ENCODE results near the gene TRIM45.
A peak's percentile ranks its signal among the peaks of the same experiment; 100 is the strongest.
"Not testable (repeated sequence)": the region's sequence is repeated elsewhere in the genome, so short reads cannot be mapped to it uniquely, and the experiment has no call there.

The TRIM45 gene, protein sequence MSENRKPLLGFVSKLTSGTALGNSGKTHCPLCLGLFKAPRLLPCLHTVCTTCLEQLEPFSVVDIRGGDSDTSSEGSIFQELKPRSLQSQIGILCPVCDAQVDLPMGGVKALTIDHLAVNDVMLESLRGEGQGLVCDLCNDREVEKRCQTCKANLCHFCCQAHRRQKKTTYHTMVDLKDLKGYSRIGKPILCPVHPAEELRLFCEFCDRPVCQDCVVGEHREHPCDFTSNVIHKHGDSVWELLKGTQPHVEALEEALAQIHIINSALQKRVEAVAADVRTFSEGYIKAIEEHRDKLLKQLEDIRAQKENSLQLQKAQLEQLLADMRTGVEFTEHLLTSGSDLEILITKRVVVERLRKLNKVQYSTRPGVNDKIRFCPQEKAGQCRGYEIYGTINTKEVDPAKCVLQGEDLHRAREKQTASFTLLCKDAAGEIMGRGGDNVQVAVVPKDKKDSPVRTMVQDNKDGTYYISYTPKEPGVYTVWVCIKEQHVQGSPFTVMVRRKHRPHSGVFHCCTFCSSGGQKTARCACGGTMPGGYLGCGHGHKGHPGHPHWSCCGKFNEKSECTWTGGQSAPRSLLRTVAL

DNA sequence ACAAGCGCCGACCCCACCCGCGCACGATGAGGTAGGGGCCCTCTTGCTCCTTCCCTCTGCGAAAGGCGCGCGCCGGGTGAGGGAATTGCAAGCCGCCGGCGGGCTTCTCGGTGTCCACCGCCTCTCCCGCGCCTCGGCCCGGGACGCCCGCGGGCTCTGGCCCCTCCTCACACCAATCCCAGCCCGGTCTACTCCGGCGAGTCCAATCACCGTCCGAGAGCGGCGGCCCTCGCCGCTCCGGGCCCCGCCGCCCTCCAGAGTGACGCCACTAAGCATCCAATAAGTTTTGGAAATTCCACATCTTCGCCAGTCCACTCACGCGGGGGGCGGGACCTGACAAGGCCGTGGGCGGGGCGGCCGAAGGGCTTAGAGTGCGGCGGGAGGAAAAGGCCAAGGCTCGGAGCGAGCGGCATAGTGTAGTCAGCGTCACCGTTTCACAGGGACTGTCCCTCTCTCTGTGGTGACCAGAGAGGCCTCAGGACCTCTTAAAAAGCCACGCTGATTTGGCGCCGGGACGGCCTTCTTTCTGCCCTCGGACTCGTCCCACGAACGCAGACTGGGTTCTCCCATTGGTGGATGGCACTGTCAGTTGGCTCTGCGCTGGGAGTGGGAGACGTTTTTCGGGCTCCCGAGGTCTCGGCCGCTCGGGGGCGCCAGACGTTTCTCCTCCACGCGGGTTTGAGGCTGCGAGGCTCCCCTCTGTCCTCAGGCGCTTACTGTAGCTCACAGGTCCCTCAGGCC is at the start of gene TRIM45:
Gene TRIM45, minus strand, starts transcription at position 161 of the 741 bp plus-strand sequence. CDS start 548 bp downstream, outside the sequence.
- DNase-seq (ENCODE audit: low read depth in 2 of 2) = peak; percentile 69 to 80

DNA sequence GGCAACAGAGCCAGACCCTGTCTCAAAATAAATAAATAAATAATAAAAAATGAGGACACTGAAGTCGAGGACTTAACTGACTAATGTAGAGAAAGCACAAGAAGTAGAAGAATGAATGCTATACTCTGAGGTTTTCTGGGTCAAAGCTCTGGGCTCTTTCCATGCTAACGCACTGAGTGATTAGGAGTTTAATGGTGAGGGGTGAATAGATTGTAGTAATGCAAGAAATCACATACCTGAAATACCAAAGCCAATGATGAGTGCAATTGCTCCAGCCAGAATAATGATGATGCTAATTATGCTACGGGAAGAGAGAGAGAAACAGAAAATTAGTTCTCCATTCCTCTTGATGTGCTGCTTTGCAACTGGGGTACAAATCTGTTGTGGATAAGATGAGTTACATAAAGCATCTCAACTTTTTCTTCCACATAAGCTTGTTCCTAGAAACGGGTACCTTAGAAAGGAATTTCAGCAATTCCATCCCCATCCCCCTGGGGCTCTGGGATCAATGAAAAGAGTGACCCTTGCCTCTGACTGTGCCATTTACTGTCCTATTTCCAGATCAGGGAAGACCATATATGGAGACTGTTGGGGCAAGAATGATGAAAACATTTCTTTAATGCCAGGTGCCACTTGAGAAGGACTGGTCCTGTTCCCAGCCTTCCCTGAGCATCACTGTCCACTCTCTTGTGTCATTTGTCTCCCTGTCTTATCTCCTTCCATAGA is 48.5 kb upstream of the TRIM45 start:
- no peak for DNase-seq (ENCODE audit: low read depth in 2 of 2)

DNA sequence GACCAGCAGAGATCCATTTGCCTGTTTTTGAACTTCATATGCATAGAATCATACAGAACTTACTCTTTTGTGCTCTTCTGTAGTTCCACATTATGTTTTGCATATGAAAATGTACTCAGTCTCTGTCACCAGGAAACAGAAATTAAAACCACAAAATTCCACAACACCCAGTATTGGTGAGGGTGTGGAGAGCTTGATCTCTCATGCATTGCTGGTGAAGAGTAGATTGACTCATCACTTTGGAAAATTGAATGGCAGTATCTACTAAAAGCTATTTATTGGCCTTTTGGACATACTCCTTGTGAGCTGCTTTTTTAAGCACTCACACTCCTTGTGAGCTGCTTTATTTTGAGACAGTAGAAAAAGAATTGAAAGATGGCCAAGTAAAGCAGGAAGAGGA is 45.9 kb upstream of the TRIM45 start:
- DNase-seq (ENCODE audit: low read depth in 2 of 2) = no peak

DNA sequence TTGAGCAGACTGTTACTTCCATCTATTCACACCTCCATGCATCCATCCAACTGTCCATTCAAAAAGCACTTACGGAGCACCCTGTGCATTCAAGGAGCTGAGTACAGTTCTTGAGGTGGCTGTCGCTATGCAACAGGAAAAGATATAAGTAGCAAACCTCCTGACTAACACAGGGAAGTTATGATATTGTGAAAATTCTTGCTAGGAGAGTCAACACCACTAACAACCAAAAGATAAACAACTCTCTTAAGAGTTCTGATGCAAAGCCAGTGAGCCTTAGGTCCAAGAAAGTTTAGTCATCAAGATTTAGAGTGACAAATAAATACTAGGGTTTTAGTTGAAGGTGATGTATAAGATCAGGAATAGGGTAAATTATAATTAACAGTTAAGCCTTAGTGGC is 44.5 kb upstream of the TRIM45 start:
- no peak for DNase-seq (ENCODE audit: low read depth in 2 of 2)

DNA sequence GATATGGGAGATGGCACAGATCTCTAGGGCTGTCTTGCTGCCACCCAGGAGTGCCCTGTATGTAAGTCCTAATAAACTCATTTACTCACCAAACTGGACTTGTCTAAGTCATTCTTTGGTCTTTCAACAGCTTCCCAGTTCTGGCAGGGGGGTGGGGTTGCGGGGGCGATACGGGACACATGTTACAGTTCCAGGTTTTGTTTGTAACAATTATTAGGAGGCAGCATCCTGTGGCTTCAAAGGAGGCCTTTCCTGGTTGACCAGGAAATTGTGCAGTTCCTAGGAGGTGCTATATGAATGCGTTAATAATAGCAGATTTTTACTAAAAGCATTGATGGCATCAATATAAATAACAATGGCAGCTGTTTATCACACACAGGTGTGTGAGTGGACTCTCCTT is 42.7 kb upstream of the TRIM45 start:
- no peak for DNase-seq (ENCODE audit: low read depth in 2 of 2)

DNA sequence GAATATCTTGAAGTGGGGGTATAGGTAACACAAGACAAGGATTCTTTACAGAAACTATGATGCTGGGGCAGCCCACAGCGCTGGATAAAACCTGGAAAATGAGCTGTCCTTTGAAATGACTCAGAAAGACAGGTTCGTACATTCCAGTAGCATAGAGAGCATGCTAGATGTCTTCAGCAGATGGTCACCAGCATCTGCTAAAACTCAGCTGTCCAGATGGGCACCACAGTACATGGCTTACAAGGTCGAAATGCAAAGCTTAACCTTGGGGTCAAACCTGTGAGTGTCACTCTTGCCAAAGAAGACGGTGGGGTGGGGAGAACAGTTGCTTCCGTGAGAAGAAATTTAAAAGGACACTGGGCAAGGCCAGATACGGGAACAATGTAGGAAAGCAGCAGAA is 41.3 kb upstream of the TRIM45 start:
- DNase-seq (ENCODE audit: low read depth in 2 of 2) = no peak

DNA sequence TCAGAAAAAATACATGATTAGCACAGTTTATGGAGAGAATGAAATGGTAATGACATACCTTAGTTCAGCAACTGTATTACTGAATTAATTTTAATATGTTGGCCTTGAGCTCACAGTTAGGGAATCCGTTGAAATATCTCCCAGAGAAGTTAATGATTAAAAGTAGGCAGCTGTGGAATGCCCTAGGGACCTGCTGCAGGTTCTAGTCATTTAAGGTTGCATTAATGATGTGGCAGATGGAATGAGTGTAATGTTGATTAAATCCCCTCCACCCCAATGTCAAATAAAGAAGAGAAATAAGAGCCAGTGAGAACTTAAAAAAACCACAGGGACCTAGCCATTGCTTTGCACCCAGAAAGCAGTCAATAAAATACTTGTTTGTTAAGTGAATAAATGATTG is 40.3 kb upstream of the TRIM45 start:
- DNase-seq (ENCODE audit: low read depth in 2 of 2) = no peak

DNA sequence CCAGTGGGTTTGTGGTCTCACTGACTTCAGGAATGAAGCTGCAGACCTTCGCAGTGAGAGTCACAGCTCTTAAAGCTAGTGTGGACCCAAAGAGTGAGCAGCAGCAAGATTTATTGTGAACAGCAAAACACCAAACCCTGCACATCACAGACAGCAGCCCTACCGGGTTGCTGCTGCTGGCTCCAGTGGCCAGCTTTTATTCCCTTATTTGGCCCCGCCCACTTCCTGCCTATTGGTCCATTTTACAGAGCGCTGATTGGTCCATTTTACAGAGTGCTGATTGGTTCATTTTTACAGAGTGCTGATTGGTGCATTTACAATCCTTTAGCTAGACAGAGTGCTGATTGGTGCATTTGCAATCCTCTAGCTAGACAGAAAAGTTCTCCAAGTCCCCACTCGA is 29.8 kb upstream of the TRIM45 start:
- DNase-seq (ENCODE audit: low read depth in 2 of 2) = not testable (repeated sequence)

DNA sequence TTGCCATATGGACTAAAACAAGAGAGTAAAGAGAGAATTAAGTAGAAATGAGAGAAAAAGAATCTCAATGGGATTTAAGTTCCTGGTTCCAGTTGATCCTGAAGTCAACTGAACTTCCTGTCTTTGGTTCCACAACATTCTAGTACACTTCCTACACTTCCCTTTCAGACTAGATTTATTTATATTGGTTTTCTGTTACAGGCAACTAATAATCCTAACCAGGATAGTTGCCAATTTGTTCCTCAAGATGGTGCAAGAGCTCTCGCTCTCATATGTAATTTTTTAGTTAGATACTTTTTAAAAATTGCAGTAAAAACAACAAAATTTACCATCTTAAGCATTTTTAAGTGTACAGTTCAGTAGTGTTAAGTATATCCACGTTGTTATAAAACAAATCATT is 28.8 kb upstream of the TRIM45 start:
- no peak for DNase-seq (ENCODE audit: low read depth in 2 of 2)

DNA sequence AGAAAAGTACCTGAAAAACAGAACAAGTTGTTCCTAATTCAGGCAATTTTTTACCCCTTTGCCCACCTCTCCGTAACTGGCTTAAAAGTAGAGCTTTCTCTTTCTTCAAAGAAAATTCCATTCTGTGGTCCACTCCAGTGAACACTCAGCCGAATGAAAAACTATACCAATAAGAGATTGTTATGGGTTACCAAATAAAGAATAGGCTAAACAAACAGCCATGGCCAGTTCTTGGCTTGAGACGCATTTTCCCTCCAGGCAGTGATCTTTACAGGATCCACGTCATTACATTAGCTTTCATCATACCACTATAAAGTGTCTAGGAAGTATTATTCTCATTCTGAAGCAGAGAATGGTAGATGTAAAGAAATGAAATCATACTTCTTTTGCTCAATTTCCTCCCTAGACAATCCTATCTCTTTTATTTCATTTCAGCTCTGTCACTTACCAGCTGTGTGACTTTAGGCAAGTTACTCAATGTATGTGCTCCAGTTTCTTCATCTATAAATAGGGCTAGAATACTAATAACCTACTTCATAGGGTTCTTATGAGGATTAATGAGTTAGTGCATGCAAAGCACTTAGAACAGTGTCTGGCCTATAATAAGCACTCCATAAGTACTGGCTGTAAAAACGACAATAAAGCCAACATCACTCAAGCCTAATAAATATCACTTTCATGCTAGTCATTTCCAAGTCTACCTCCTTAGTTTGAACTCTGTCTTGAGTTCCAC is 26.5 kb upstream of the TRIM45 start:
- no peak for DNase-seq (ENCODE audit: low read depth in 2 of 2)

DNA sequence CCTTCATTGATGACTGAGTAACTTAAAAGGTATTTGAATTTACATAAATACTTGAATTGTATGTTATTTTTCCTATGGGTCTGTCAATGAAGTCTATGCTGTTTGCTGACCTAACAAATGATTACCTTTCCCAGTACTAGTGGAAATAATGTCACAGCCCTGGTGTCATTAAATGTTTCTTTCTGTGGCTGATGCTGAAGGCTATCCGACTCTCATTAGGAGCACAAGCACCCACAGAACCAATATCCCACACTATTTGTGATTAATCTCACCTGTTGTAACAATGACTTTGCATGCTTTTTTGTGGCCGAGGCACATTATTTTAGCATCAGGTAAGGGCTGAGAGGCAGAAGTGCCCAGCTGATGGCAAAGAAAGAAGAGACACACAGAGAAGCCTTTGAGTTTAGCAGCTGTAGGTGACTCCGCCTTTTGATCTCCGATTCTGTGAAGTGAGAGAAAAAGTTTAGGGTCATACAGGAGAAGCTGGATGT is 25.8 kb upstream of the TRIM45 start:
- DNase-seq (ENCODE audit: low read depth in 2 of 2) = no peak

DNA sequence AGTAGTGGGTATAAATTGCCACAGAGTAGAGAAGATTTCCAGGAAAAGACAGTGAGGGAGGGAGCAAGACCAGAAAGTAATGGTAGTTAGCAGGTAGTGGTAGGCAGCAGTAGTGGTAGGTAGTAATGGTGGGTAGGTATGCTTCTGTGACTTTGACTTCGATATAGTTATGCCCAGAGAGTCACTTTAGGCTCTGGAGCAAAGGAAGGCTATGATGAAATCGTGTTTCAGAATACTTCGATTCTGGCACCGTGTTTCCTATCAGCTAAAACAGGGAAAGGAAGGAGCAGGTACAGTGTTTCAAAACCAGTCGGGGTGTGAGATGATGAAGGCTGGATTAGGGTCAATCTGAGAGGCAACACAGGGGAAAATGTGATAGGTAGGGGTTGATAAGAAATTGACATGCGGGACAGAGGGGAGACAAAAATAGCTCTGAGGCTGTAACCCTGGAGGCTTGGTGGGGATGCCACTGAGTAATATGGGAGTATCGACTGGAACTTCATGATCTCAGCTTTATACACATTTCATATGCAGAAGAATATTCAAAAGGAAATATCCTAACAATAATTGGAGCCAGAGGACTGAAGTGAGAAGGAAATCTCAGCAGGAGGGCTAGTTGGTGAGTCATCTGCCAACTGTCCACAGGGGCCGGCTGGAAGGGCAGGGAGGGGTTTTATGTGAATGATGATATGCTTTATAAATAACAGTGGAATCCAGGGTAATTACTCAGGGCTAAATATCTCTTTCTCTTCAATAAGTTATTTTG is 25.2 kb upstream of the TRIM45 start:
- no peak for DNase-seq (ENCODE audit: low read depth in 2 of 2)

DNA sequence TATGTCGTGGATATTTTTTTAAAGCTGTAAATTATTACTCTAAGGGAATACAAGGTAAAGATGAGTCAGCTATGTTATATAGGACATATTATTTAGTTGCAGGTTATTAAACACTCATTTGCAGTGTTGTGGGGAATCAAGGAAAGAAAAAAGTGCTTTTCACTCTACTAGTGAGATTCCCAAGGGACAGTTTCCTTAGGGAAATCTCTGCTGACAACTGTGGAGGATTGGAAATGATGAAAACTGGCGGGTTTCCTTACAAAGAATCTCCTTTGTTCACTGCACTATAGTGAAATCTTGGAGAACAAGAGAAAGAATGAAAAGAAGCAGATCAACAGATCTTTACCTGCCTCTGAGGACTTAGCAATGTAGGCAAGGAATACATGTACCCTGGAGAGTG is 24.5 kb upstream of the TRIM45 start:
- no peak for DNase-seq (ENCODE audit: low read depth in 2 of 2)

DNA sequence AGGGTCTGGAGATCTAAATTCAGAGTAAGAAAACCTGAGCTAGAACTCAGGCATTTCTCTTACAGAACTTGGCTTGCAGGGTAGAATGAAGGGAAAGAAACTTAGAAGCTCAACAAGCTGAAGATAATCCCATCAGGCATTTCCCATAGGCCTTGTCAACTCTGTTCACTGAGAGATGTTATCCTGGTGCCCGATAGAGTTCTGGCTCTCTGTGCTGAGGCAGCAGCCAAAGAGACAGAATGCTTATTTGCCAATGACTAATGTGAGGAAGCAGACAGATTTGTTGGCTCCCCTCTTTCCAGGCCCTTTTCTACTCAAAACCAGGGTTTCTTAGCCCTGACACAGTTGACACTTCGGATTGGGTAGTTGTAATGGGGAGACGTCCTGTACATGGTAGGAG is 22.3 kb upstream of the TRIM45 start:
- DNase-seq (ENCODE audit: low read depth in 2 of 2) = no peak

DNA sequence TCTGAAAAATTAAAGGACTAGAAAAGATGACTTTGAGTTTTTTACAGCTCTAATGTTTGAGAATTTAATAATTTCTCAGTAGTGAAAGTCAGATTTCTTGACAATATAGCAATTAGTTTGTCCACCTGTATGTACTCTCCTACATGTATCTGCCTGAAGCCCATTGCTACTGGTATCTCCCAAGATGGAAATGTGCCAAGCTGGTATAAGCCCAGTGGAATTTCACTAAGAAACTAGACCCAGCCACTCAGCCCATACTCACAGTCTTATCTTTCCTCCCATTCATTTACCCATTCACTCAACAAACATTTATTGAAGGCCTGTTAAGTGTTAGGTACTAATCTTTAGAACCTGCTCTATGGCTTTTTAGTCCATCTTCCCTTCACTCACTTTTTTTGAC is 21.6 kb upstream of the TRIM45 start:
- no peak for DNase-seq (ENCODE audit: low read depth in 2 of 2)

DNA sequence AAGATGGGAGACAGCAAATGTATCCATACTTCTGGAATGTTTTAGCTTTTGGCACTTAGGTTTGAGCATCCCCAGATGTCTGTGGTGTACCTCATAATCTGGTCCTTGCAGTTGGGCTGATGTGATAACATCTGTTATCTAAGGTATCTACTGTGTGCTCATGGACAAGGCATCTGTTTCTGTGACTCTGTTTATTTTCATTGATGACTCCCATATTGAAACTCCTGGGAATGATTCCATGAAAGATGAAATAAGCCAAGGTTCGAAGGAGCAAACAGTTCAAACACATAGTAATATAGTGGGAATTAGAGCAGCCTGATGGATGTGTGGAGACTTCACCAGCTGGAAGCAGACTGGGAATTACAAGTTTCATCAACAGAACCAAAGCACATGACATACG is 20.7 kb upstream of the TRIM45 start:
- DNase-seq (ENCODE audit: low read depth in 2 of 2) = no peak

DNA sequence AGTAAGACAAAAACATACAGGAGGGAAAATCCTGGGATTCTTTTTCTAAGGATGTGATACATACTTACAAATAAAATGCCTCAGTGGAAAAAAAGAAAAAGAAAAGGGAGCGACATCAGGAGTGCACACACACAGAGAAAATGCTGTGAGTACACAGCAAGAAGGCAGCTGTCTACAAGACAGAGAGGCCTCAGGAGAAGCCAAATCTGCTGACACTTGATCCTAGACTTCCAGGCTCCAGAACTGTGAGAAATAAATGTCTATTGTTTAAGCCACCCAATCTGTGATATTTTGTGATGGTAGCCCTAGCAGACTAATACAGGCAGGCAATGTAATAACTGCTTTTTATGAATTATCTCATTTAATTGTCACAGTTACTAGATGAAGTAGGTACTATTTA is 17.0 kb upstream of the TRIM45 start:
- no peak for DNase-seq (ENCODE audit: low read depth in 2 of 2)

DNA sequence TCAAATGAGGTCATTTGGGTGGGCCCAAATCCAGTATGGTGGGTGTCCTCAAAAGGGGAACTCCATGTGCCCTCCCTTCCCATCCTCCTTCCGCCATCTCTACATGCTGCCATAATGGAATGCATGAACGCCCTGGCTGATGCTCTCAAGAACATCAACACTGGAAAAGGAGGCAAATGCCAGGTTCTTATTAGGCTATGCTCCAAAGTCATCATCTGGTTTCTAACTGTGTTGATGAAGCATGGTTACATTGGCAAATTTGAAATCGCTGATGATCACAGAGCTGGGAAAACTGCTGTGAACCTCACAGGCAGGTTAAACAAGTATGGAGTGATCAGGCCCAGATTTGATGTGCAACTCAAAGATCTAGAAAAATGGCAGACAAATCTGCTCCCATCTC is 16.6 kb upstream of the TRIM45 start:
- no peak for DNase-seq (ENCODE audit: low read depth in 2 of 2)

DNA sequence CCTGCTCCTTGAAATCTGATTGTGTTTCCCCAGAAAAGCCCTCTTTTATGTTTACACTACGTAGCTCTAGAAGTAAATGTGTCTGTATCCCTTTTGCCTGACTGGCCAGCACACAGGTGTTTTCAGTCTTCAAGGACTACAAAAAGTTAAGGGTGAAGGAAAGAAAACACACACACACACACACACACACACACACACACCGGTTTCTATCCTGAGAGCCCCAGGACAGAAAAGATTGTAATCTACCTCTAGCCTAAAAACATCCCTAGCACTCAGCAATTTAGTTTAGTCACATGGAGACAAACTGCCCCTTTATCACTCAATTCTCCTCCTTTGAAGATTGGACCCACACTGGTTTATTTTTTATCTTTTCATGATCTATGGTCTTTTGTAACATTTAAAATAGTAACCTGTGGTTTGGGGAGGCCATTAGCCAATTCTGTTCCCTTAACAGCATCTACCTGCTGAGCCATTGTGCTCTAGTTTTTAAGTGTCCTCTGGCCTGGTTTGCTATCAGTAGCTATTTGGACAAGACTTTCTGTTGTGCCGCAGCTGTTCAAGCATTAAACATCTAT is 15.8 kb upstream of the TRIM45 start:
- no peak for DNase-seq (ENCODE audit: low read depth in 2 of 2)

DNA sequence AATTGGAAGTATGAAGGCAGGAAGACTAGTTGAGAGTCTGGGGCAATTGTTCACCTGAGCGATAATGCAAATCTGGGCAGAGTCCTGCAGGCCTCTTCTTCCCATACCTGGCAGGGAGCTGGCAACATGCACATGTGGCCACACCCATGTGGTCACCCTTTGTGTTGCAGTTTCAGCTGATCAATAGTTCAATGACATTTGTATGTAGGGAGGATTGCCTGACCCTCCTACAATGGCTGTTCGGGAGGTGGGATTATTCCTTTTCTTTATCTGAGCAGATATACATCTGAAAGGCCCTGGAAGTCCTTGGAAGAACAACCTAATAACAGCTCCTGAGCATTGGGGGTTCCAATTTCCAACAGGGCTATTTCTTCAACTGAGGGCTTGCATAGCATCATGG is 15.2 kb upstream of the TRIM45 start:
- DNase-seq (ENCODE audit: low read depth in 2 of 2) = no peak
